ENCODE measurements around the gene MACF1.

GRCh38 chr1:39213511-39214002 lies 9.1 kb downstream of the MACF1 start:
- no peak for TF ChIP-seq CTCF (IDR thresholded peaks at IDR 0.05)
- TF ChIP-seq EZH2phosphoT487 (IDR thresholded peaks at IDR 0.05), result no peak
- no peak for TF ChIP-seq EZH2 (IDR thresholded peaks at IDR 0.05)

All from neural progenitor cell (in vitro differentiated cells).